Hepatocyte (in vitro differentiated cells): ENCODE data around the gene VAMP2. TPM values are rescaled to one million over a fixed set of nuclear protein-coding genes. Genes with fewer than 3 reads are reported as not detected.

ENCODE experiments used
- DNase-seq: peaks from one replicate; pipeline ENCODE4 v3.0.0-alpha.2; 2016; ENCODE audit warnings: low spot score
- H2AFZ ChIP-seq: fragments of 200-600 bp; sonication (generic); 2 replicates; pipeline ENCODE4 v1.6.0; 2016; ENCODE audit warnings: antibody characterized with exemption, mild to moderate bottlenecking
- H3K27ac ChIP-seq: fragments of 200-600 bp; sonication (generic); 2 replicates; pipeline ENCODE4 v1.5.1; 2016; ENCODE audit warnings: mild to moderate bottlenecking
- H3K27me3 ChIP-seq: fragments of 200-600 bp; sonication (generic); 2 replicates; pipeline ENCODE4 v1.6.1; 2016
- H3K36me3 ChIP-seq: fragments of 200-600 bp; sonication (generic); replicated peaks from 2 replicates; pipeline ENCODE4 v1.5.1; 2016; ENCODE audit warnings: low read depth; ENCODE audit not compliant: insufficient read depth
- H3K4me1 ChIP-seq: fragments of 200-600 bp; sonication (generic); 2 replicates; pipeline ENCODE4 v1.5.1; 2016; ENCODE audit warnings: mild to moderate bottlenecking, moderate library complexity; ENCODE audit not compliant: insufficient read depth
- H3K4me2 ChIP-seq: fragments of 200-600 bp; sonication (generic); 2 replicates; pipeline ENCODE4 v1.6.0; 2016
- H3K4me3 ChIP-seq: fragments of 200-600 bp; sonication (generic); 2 replicates; pipeline ENCODE4 v1.5.1; 2016; ENCODE audit warnings: mild to moderate bottlenecking
- H3K79me2 ChIP-seq: fragments of 200-600 bp; sonication (generic); 2 replicates; pipeline ENCODE4 v1.6.0; 2017; ENCODE audit warnings: mild to moderate bottlenecking
- H3K9me2 ChIP-seq: fragments of 200-600 bp; sonication (generic); replicated peaks from 2 replicates; pipeline ENCODE4 v1.6.0; 2017; ENCODE audit warnings: mild to moderate bottlenecking; ENCODE audit not compliant: insufficient read depth
- H3K9me3 ChIP-seq: fragments of 200-600 bp; sonication (generic); 2 replicates; pipeline ENCODE4 v1.5.1; 2016; ENCODE audit warnings: low read depth, mild to moderate bottlenecking
- H4K20me1 ChIP-seq: fragments of 200-600 bp; sonication (generic); 2 replicates; pipeline ENCODE4 v1.6.0; 2016; ENCODE audit warnings: mild to moderate bottlenecking; ENCODE audit not compliant: insufficient read depth, poor library complexity, severe bottlenecking
- EZH2 ChIP-seq: fragments of 200-600 bp; sonication (generic); IDR thresholded peaks from 2 replicates; pipeline ENCODE4 v1.6.1; 2016; ENCODE audit warnings: antibody characterized with exemption, mild to moderate bottlenecking, borderline replicate concordance
- EZH2phosphoT487 ChIP-seq: fragments of 200-600 bp; sonication (generic); IDR thresholded peaks from one replicate; pipeline ENCODE4 v1.6.1; 2018; ENCODE audit warnings: antibody characterized with exemption, mild to moderate bottlenecking, low read depth, moderate library complexity; ENCODE audit not compliant: unreplicated experiment, severe bottlenecking
- WGBS: methylation state at CpG from one replicate; pipeline ENCODE4 v1.1.6; 2016; ENCODE audit warnings: low lambda C conversion rate; ENCODE audit errors: missing lambda C conversion rate; 5-methylcytosine and 5-hydroxymethylcytosine counted together
- polyA plus RNA-seq: library from polyadenylated mRNA; unstranded; fragments of >200 nt; fragmentation: Nextera tagmentation; extraction: Ambion mirVana; gene quantifications from 2 replicates; pipeline ENCODE4 v1.2.1, GENCODE V29; 2016
- total RNA-seq: library from RNA; depleted of rRNA; stranded (reverse); fragments of >200 nt; gene quantifications from 2 replicates; pipeline ENCODE4 v1.2.3, GENCODE V29; 2014
- TF ChIP-seq, protein P1 (sequence below): fragments of 200-600 bp; sonication (generic); IDR thresholded peaks from 2 replicates; pipeline ENCODE4 v1.5.1; 2016; ENCODE audit warnings: antibody characterized with exemption, mild to moderate bottlenecking; ENCODE audit not compliant: poor library complexity

Gene VAMP2
- total and polyA plus RNA-seq, 2 experiments from 2014 or later, result 8.5 to 44.6 TPM

DNA sequence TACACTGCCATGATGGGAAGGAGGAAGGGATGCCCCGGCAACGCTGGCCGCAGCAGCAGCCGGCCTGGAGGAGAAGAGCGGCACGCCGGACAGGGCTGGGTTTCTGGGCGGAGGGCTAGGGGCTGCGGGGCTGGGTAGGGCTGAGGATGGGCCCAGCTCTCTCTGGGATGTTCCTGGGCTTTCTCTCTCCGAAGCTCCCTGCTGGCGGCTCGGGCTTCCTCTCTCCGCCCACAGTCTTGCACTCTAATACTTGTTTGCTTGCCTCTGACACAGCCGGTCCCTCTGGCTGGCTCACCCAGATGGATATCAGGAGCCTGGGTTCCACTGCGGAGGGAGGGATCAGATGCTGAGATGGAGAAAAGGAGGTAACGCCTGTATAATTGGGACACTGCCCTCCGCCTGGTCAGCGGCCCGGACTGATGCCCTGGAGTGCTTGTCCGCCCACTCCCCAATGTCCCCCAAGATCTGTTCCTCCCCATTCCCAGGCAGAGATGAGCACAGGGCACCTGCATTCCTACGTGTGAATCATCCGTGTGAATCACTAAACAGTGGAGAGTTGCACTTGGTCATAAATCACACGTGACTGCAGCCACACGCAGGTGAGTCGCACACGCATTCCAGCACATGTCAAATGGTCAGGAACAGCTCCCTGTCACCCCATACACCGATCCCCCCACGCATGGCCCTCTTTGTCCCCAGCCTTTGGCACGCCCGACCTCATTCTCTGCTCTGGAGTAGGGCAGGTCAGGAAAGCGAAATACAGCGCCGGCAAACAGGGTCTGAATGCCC lies 44.6 kb downstream of the VAMP2 start, which contains the start of gene ALOXE3:
TSS of gene ALOXE3 (minus strand) at position 535 of the 789 bp plus-strand sequence. CDS start at position 11, 524 bp downstream.
- peak within 1 kb of the TSS; percentile 30 for H2AFZ ChIP-seq
- 1% methylated on average over 33 of the region's 33 CpGs for WGBS
- peak within 1 kb of the TSS; percentile 48 for H3K4me3 ChIP-seq
- peak within 1 kb of the TSS; percentile 91 for H3K27ac ChIP-seq
- TF ChIP-seq EZH2phosphoT487, result no peak
- TF ChIP-seq EZH2, result no peak
- TF ChIP-seq, protein P1, sequence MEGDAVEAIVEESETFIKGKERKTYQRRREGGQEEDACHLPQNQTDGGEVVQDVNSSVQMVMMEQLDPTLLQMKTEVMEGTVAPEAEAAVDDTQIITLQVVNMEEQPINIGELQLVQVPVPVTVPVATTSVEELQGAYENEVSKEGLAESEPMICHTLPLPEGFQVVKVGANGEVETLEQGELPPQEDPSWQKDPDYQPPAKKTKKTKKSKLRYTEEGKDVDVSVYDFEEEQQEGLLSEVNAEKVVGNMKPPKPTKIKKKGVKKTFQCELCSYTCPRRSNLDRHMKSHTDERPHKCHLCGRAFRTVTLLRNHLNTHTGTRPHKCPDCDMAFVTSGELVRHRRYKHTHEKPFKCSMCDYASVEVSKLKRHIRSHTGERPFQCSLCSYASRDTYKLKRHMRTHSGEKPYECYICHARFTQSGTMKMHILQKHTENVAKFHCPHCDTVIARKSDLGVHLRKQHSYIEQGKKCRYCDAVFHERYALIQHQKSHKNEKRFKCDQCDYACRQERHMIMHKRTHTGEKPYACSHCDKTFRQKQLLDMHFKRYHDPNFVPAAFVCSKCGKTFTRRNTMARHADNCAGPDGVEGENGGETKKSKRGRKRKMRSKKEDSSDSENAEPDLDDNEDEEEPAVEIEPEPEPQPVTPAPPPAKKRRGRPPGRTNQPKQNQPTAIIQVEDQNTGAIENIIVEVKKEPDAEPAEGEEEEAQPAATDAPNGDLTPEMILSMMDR, result no peak
- H3K79me2 ChIP-seq, result no peaks in the 10 kb centered on the region
- H3K36me3 ChIP-seq, result no peaks in the 10 kb centered on the region
- H3K9me2 ChIP-seq, result no peaks in the 10 kb centered on the region
- peak; percentile 87 for DNase-seq
- H3K9me3 ChIP-seq, result no peaks in the 10 kb centered on the region
- H3K4me1 ChIP-seq, result peaks cover 7% of the 10 kb centered on the region
- peaks cover 32% of the 10 kb centered on the region for H3K27me3 ChIP-seq
- H3K4me2 ChIP-seq, result peak within 1 kb of the TSS; percentile 88
- H4K20me1 ChIP-seq, result no peaks in the 10 kb centered on the region

DNA sequence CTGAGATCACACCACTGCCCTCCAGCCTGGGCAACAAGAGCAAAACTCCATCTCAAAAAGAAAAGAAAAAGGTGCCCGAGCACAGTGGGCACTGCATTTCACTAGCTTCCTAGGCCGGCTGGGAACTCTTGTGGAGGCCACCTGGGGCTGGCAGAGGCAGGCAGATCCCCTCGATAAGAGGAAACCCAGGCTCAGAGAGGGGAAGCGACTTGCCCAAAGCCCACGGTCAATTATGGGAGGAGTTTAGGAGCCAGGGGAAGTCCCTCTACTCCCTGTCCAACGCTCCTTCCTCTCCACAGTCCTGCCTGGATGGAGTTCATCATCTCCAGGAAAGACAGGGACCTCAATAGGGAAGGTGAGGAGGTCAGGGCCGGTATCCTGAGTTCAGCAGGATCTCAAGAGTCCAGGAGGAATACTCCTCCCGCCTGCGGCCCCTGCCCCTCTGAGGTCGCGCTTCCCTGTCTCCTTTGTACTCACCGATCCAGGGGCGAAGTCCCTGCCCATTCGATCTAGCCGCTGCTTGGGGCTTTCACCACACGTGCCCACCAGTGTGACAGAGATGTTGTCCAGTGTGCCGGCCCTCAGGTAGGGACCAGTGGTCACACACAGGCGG lies 45.3 kb downstream of the VAMP2 start:
- 9% methylated on average over 18 of the region's 18 CpGs for WGBS
- H3K4me3 ChIP-seq, result peak overlapping the region; percentile 48
- peaks cover 32% of the 10 kb centered on the region for H3K27me3 ChIP-seq
- H3K9me2 ChIP-seq, result no peaks in the 10 kb centered on the region
- H3K4me1 ChIP-seq, result no peaks in the 10 kb centered on the region
- H3K9me3 ChIP-seq, result no peaks in the 10 kb centered on the region
- TF ChIP-seq, protein P1, result no peak
- TF ChIP-seq EZH2, result no peak
- TF ChIP-seq EZH2phosphoT487, result no peak
- no peaks in the 10 kb centered on the region for H3K36me3 ChIP-seq
- H3K27ac ChIP-seq, result peak overlapping the region; percentile 91
- H3K4me2 ChIP-seq, result peak overlapping the region; percentile 88
- DNase-seq, result peak; percentile 42
- H2AFZ ChIP-seq, result peak overlapping the region; percentile 30
- no peaks in the 10 kb centered on the region for H3K79me2 ChIP-seq
- H4K20me1 ChIP-seq, result no peaks in the 10 kb centered on the region

DNA sequence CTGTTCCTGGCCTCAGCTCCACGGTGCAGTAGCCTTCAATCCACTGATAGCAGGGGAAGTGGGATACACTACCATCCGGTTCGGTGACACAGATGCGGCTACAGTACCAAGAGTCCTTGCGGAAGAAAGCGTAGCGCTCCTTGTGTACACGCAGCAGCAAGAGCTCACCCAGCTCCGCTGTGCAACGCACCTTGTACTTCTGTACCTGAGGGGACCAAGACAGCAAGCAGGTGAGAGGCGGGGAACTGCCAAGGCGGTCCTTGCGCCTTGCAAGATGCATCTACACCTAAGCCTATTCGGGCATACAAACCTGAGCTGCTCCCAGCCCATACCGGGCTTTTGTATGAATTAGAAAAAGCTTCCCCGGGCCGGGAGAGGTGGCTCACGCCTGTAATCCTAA lies 46.0 kb downstream of the VAMP2 start:
- no peaks in the 10 kb centered on the region for H4K20me1 ChIP-seq
- H3K27ac ChIP-seq, result no peak overlapping the region
- TF ChIP-seq, protein P1, result no peak
- TF ChIP-seq EZH2phosphoT487 (no peak), EZH2 (no peak)
- H3K79me2 ChIP-seq, result no peaks in the 10 kb centered on the region
- no peaks in the 10 kb centered on the region for H3K36me3 ChIP-seq
- no peak overlapping the region for H3K4me3 ChIP-seq
- peaks cover 33% of the 10 kb centered on the region for H3K27me3 ChIP-seq
- peak overlapping the region; percentile 88 for H3K4me2 ChIP-seq
- WGBS, result 66% methylated on average over 18 of the region's 18 CpGs
- H3K9me3 ChIP-seq, result no peaks in the 10 kb centered on the region
- H3K4me1 ChIP-seq, result no peaks in the 10 kb centered on the region
- H3K9me2 ChIP-seq, result no peaks in the 10 kb centered on the region
- DNase-seq, result peak; percentile 8
- no peak overlapping the region for H2AFZ ChIP-seq
